ENCODE measurements around the gene BMP2. TPM values are rescaled to one million over a fixed set of nuclear protein-coding genes. Genes with fewer than 3 reads are reported as not detected.

The BMP2 gene
- total RNA-seq, result 4.2 and 20.7 TPM in 2 replicates

GRCh38 chr20:6767536-6768227 is at the start of gene BMP2:
Gene BMP2 (plus strand): TSS chr20:6767686. CDS start chr20:6770127, 2,441 bp downstream.

